HepG2 (cell line): ENCODE data around the gene SUOX. TPM values are rescaled to one million over a fixed set of nuclear protein-coding genes. Genes with fewer than 3 reads are reported as not detected.

Experiments used
- ARNT2 ChIP-seq: sonication (generic); formaldehyde crosslinking; IDR thresholded peaks from 2 replicates; pipeline ENCODE4 v1.8.0; 2022; ENCODE audit warnings: mild to moderate bottlenecking, low read depth, missing genetic modification reagents, moderate library complexity
- DDIT3 ChIP-seq: sonication (generic); formaldehyde crosslinking; IDR thresholded peaks from 2 replicates; pipeline ENCODE4 v1.4.0; 2020; ENCODE audit warnings: mild to moderate bottlenecking, missing genetic modification reagents
- EHMT2 ChIP-seq: fragments of 200-600 bp; sonication (generic); IDR thresholded peaks from 2 replicates; pipeline ENCODE4 v1.7.0; 2017; ENCODE audit warnings: antibody characterized with exemption, low read depth, low read length, borderline replicate concordance
- FOSL2 ChIP-seq: sonication (generic); formaldehyde crosslinking; IDR thresholded peaks from 2 replicates; pipeline ENCODE4 v1.4.0; 2020; ENCODE audit warnings: missing genetic modification reagents
- HDAC2 ChIP-seq: sonication (generic); formaldehyde crosslinking; IDR thresholded peaks from 2 replicates; pipeline ENCODE4 v1.4.0; 2020; ENCODE audit warnings: missing genetic modification reagents
- HMGA1 ChIP-seq: sonication (generic); formaldehyde crosslinking; conservative IDR thresholded peaks from 2 replicates; pipeline ENCODE4 v1.4.0; 2020; ENCODE audit warnings: missing genetic modification reagents
- KDM2A ChIP-seq: sonication (generic); formaldehyde crosslinking; IDR thresholded peaks from 2 replicates; pipeline ENCODE4 v1.4.0; 2020; ENCODE audit warnings: low read depth, missing genetic modification reagents, borderline replicate concordance
- KLF9 ChIP-seq: IDR thresholded peaks from 2 replicates; pipeline ENCODE4 v1.6.1; 2016; ENCODE audit warnings: low read depth
- MIXL1 ChIP-seq: IDR thresholded peaks from 2 replicates; pipeline ENCODE4 v1.6.1; 2016
- NFYC ChIP-seq: IDR thresholded peaks from 2 replicates; pipeline ENCODE4 v1.6.1; 2016; ENCODE audit warnings: missing genetic modification reagents, missing compliant biosample characterization
- NR3C1 ChIP-seq: sonication (generic); formaldehyde crosslinking; IDR thresholded peaks from 2 replicates; pipeline ENCODE4 v1.4.0; 2020; ENCODE audit warnings: missing genetic modification reagents
- SCMH1 ChIP-seq: sonication (generic); formaldehyde crosslinking; IDR thresholded peaks from 2 replicates; pipeline ENCODE4 v1.9.0; 2021; ENCODE audit warnings: missing genetic modification reagents, mild to moderate bottlenecking, borderline replicate concordance
- TGIF2 ChIP-seq: IDR thresholded peaks from 2 replicates; pipeline ENCODE4 v1.6.1; 2016; ENCODE audit warnings: control low read depth, missing compliant biosample characterization
- ZFAT ChIP-seq: sonication (generic); formaldehyde crosslinking; conservative IDR thresholded peaks from 2 replicates; pipeline ENCODE4 v1.8.1; 2023; ENCODE audit warnings: missing genetic modification reagents, inconsistent platforms
- ZNF263 ChIP-seq: sonication (generic); formaldehyde crosslinking; IDR thresholded peaks from 2 replicates; pipeline ENCODE4 v1.4.0; 2020; ENCODE audit warnings: missing genetic modification reagents
- ZNF354B ChIP-seq: sonication (generic); formaldehyde crosslinking; IDR thresholded peaks from 2 replicates; pipeline ENCODE4 v1.8.0; 2022; ENCODE audit warnings: mild to moderate bottlenecking, missing genetic modification reagents
- ZNF512 ChIP-seq: sonication (generic); formaldehyde crosslinking; IDR thresholded peaks from 2 replicates; pipeline ENCODE4 v1.4.0; 2020; ENCODE audit warnings: mild to moderate bottlenecking, missing genetic modification reagents
- ZNF660 ChIP-seq: sonication (generic); formaldehyde crosslinking; IDR thresholded peaks from 2 replicates; pipeline ENCODE4 v1.5.1; 2020; ENCODE audit warnings: mild to moderate bottlenecking, low read depth, missing genetic modification reagents, borderline replicate concordance
- polyA plus RNA-seq, 8 experiments: library from polyadenylated mRNA; depleted of rRNA in 3 of 8; stranded (reverse) in 7 of 8; unstranded in 1 of 8; fragments of >200 nt; fragmentation: Illumina TruSeq in 4 of 8; extraction: Trizol in 4 of 8; gene quantifications; 2 replicates each; pipeline versions ENCODE4 v1.2.1 to v1.2.3, GENCODE V29; 2011 to 2016; ENCODE audit warnings: low read depth in 4 of 8, missing spikeins in 1 of 8, mixed read lengths in 1 of 8; ENCODE audit not compliant: insufficient read depth in 1 of 8
- total RNA-seq, 5 experiments: library from RNA; depleted of rRNA; stranded (reverse); fragments of >200 nt; fragmentation: Illumina TruSeq; extraction: Trizol; gene quantifications; 2 replicates each; pipeline ENCODE4 v1.2.3, GENCODE V29; 2016; ENCODE audit warnings: low read depth in 1 of 5
- TF ChIP-seq, protein P1 (sequence below): IDR thresholded peaks from 2 replicates; pipeline ENCODE4 v1.6.1; 2016; ENCODE audit warnings: missing biosample characterization, missing genetic modification reagents, low read depth
- TF ChIP-seq, protein P2 (sequence below): IDR thresholded peaks from 2 replicates; pipeline ENCODE4 v1.4.0; 2020; ENCODE audit warnings: mild to moderate bottlenecking, missing genetic modification reagents
- TF ChIP-seq, protein P3 (sequence below): sonication (generic); formaldehyde crosslinking; IDR thresholded peaks from 2 replicates; pipeline ENCODE4 v1.4.0; 2020; ENCODE audit warnings: missing genetic modification reagents, borderline replicate concordance

Gene SUOX
- total and polyA plus RNA-seq, 2 of the 13 experiments (the other 11 are each of a cell fraction or from before 2014, with no cell fraction given): 23.9 to 25.9 TPM

GRCh38 chr12:55973599-55974307, 23.3 kb upstream of the SUOX start, which contains the start of gene RAB5B (continued):
- TF ChIP-seq, protein P1, sequence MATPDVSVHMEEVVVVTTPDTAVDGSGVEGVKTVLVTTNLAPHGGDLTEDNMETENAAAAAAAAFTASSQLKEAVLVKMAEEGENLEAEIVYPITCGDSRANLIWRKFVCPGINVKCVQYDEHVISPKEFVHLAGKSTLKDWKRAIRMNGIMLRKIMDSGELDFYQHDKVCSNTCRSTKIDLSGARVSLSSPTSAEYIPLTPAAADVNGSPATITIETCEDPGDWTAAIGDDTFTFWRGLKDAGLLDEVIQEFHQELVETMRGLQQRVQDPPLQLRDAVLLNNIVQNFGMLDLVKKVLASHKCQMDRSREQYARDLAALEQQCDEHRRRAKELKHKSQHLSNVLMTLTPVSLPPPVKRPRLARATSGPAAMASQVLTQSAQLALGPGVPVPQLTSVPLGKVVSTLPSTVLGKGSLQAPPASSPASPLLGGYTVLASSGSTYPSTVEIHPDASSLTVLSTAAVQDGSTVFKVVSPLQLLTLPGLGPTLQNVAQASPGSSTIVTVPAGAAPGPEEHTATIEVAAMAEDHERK (CRISPR knock-in tag): no peak; the same call in 1 of the 2 replicates
- TF ChIP-seq ZNF354B (CRISPR knock-in tag): no peak
- peak; percentile 52; the same call in 1 of the 2 replicates for TF ChIP-seq HDAC2 (CRISPR knock-in tag)
- TF ChIP-seq TGIF2 (CRISPR knock-in tag): peak; percentile 69
- TF ChIP-seq KDM2A (CRISPR knock-in tag): peak; percentile 79
- TF ChIP-seq ZNF512: no peak
- no peak for TF ChIP-seq DDIT3
- TF ChIP-seq FOSL2: peak; percentile 66
- TF ChIP-seq, protein P2, sequence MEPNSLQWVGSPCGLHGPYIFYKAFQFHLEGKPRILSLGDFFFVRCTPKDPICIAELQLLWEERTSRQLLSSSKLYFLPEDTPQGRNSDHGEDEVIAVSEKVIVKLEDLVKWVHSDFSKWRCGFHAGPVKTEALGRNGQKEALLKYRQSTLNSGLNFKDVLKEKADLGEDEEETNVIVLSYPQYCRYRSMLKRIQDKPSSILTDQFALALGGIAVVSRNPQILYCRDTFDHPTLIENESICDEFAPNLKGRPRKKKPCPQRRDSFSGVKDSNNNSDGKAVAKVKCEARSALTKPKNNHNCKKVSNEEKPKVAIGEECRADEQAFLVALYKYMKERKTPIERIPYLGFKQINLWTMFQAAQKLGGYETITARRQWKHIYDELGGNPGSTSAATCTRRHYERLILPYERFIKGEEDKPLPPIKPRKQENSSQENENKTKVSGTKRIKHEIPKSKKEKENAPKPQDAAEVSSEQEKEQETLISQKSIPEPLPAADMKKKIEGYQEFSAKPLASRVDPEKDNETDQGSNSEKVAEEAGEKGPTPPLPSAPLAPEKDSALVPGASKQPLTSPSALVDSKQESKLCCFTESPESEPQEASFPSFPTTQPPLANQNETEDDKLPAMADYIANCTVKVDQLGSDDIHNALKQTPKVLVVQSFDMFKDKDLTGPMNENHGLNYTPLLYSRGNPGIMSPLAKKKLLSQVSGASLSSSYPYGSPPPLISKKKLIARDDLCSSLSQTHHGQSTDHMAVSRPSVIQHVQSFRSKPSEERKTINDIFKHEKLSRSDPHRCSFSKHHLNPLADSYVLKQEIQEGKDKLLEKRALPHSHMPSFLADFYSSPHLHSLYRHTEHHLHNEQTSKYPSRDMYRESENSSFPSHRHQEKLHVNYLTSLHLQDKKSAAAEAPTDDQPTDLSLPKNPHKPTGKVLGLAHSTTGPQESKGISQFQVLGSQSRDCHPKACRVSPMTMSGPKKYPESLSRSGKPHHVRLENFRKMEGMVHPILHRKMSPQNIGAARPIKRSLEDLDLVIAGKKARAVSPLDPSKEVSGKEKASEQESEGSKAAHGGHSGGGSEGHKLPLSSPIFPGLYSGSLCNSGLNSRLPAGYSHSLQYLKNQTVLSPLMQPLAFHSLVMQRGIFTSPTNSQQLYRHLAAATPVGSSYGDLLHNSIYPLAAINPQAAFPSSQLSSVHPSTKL (CRISPR knock-in tag): no peak
- no peak for TF ChIP-seq HMGA1
- TF ChIP-seq, protein P3, sequence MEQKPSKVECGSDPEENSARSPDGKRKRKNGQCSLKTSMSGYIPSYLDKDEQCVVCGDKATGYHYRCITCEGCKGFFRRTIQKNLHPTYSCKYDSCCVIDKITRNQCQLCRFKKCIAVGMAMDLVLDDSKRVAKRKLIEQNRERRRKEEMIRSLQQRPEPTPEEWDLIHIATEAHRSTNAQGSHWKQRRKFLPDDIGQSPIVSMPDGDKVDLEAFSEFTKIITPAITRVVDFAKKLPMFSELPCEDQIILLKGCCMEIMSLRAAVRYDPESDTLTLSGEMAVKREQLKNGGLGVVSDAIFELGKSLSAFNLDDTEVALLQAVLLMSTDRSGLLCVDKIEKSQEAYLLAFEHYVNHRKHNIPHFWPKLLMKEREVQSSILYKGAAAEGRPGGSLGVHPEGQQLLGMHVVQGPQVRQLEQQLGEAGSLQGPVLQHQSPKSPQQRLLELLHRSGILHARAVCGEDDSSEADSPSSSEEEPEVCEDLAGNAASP: peak; percentile 67
- no peak; the same call in 1 of the 2 replicates for TF ChIP-seq ARNT2 (CRISPR knock-in tag)
- TF ChIP-seq SCMH1: no peak
- peak; percentile 81; the same call in 1 of the 2 replicates for TF ChIP-seq MIXL1 (CRISPR knock-in tag)
- TF ChIP-seq ZFAT (CRISPR knock-in tag): no peak
- TF ChIP-seq ZNF660 (CRISPR knock-in tag): no peak
- no peak for TF ChIP-seq EHMT2
- no peak for TF ChIP-seq ZNF263 (CRISPR knock-in tag)
- TF ChIP-seq NR3C1 (CRISPR knock-in tag): no peak
- TF ChIP-seq KLF9: no peak
- TF ChIP-seq NFYC: peak; percentile 99
